ENCODE measurements around the gene SPATA18. TPM values are rescaled to one million over a fixed set of nuclear protein-coding genes. Genes with fewer than 3 reads are reported as not detected.

SPATA18 gene
- total RNA-seq, 1 donor from 2014 or later = 15.2 TPM

- Histone ChIP-seq H3K4me1 (no peaks in the 10 kb centered on the region), H3K27ac (no peak overlapping the region), H3K36me3 (no peaks in the 10 kb centered on the region), H3K4me3 (no peak overlapping the region), H3K9me3 (no peaks in the 10 kb centered on the region), H3K27me3 (no peaks in the 10 kb centered on the region)
- DNase-seq (ENCODE audit: extremely low spot score in 2 of 2) = no peak
- TF ChIP-seq POLR2A (IDR thresholded peaks at IDR 0.05) = no peak
- no peak for TF ChIP-seq CTCF (IDR thresholded peaks at IDR 0.05)
- no peak for TF ChIP-seq POLR2AphosphoS5 (IDR thresholded peaks at IDR 0.05; ENCODE audit: insufficient read depth in 1 of 2, low read depth in 1 of 2)
- intact Hi-C loops (cut with DNase I) = no loop called here
Observed at GRCh38 chr4:52010986-52011385, 40.1 kb upstream of the SPATA18 start.

- Histone ChIP-seq H3K36me3 (no peaks in the 10 kb centered on the region), H3K4me3 (no peak overlapping the region), H3K27ac (no peak overlapping the region), H3K27me3 (no peaks in the 10 kb centered on the region), H3K4me1 (no peaks in the 10 kb centered on the region), H3K9me3 (no peaks in the 10 kb centered on the region)
- TF ChIP-seq CTCF (IDR thresholded peaks at IDR 0.05) (no peak), POLR2A (IDR thresholded peaks at IDR 0.05) (no peak), POLR2AphosphoS5 (IDR thresholded peaks at IDR 0.05; ENCODE audit: insufficient read depth in 1 of 2, low read depth in 1 of 2) (no peak)
- no peak for DNase-seq (ENCODE audit: extremely low spot score in 2 of 2)
- intact Hi-C loops (cut with DNase I) = no loop called here
Observed at GRCh38 chr4:52012651-52013050, 38.5 kb upstream of the SPATA18 start.

DNA sequence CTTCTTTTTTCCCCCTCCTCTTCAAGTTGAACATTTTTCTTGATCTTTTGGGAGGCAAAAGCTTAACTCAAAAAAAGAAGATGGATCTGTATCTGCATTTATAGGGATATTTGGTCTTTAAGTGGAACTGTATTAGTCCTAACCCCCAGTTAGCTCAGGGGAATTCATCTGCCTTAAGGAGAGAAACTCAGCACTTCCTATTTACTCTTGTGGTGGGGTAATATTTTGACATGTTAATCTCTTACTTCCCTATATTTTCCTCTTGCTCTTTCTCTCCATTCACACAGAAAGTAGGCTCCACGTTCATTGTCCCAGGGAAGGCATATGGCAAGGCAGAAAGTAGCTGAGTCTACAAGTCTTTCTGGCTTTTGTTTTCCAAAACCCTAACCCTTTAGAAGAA lies 36.2 kb upstream of the SPATA18 start:
- no peaks in the 10 kb centered on the region for H3K4me1 ChIP-seq
- TF ChIP-seq CTCF (IDR thresholded peaks at IDR 0.05) (no peak), POLR2A (IDR thresholded peaks at IDR 0.05) (no peak), POLR2AphosphoS5 (IDR thresholded peaks at IDR 0.05; ENCODE audit: insufficient read depth in 1 of 2, low read depth in 1 of 2) (no peak)
- H3K27ac ChIP-seq = no peak overlapping the region
- H3K27me3 ChIP-seq = no peaks in the 10 kb centered on the region
- H3K9me3 ChIP-seq = no peaks in the 10 kb centered on the region
- intact Hi-C loops (cut with DNase I) = no loop called here
- H3K4me3 ChIP-seq = no peak overlapping the region
- no peak for DNase-seq (ENCODE audit: extremely low spot score in 2 of 2)
- no peaks in the 10 kb centered on the region for H3K36me3 ChIP-seq

DNA sequence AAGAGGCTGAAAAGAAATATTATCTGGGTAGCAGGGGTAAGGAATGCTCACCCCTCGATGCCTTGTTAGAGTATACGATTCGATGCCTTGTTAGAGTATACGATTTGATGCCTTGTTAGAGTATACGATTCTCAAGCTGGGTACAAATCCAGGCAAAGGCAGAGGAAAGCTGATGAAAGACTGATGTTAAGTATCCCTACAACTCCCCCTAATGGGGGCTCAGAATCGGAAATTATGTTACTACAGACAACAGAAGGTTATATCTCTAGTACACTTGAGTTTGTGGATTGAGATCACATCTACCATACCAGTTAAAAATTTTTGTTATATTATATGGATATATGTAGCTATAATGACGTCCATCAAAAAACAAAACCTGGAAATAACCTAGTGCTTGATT lies 35.7 kb upstream of the SPATA18 start:
- H3K27me3 ChIP-seq = no peaks in the 10 kb centered on the region
- no peak overlapping the region for H3K27ac ChIP-seq
- H3K36me3 ChIP-seq = no peaks in the 10 kb centered on the region
- no peaks in the 10 kb centered on the region for H3K4me1 ChIP-seq
- no peak for TF ChIP-seq POLR2AphosphoS5 (IDR thresholded peaks at IDR 0.05; ENCODE audit: insufficient read depth in 1 of 2, low read depth in 1 of 2)
- TF ChIP-seq POLR2A (IDR thresholded peaks at IDR 0.05) = no peak
- TF ChIP-seq CTCF (IDR thresholded peaks at IDR 0.05) = no peak
- no peaks in the 10 kb centered on the region for H3K9me3 ChIP-seq
- no peak for DNase-seq (ENCODE audit: extremely low spot score in 2 of 2)
- intact Hi-C loops (cut with DNase I) = no loop called here
- no peak overlapping the region for H3K4me3 ChIP-seq

- Histone ChIP-seq H3K36me3 (peaks cover 0 to 7% of the 10 kb centered on the region in 2 donors), H3K4me3 (no peak overlapping the region), H3K9me3 (no peaks in the 10 kb centered on the region), H3K27me3 (no peaks in the 10 kb centered on the region), H3K4me1 (no peaks in the 10 kb centered on the region), H3K27ac (no peak overlapping the region)
- intact Hi-C loops (cut with DNase I) = no loop called here
- no peak for TF ChIP-seq CTCF (IDR thresholded peaks at IDR 0.05)
- no peak for TF ChIP-seq POLR2AphosphoS5 (IDR thresholded peaks at IDR 0.05; ENCODE audit: insufficient read depth in 1 of 2, low read depth in 1 of 2)
- no peak for TF ChIP-seq POLR2A (IDR thresholded peaks at IDR 0.05)
- DNase-seq (ENCODE audit: extremely low spot score in 2 of 2) = no peak
Observed at GRCh38 chr4:52016981-52017380, 34.1 kb upstream of the SPATA18 start.
